ENCODE data around the gene PRDX1. TPM values are rescaled to one million over a fixed set of nuclear protein-coding genes. Genes with fewer than 3 reads are reported as not detected.
A peak's percentile ranks its signal among the peaks of the same experiment; 100 is the strongest.

Gene PRDX1
- total and polyA plus RNA-seq, 7 experiments from 2014 or later: 28.8 to 369 (median 101) TPM

DNA sequence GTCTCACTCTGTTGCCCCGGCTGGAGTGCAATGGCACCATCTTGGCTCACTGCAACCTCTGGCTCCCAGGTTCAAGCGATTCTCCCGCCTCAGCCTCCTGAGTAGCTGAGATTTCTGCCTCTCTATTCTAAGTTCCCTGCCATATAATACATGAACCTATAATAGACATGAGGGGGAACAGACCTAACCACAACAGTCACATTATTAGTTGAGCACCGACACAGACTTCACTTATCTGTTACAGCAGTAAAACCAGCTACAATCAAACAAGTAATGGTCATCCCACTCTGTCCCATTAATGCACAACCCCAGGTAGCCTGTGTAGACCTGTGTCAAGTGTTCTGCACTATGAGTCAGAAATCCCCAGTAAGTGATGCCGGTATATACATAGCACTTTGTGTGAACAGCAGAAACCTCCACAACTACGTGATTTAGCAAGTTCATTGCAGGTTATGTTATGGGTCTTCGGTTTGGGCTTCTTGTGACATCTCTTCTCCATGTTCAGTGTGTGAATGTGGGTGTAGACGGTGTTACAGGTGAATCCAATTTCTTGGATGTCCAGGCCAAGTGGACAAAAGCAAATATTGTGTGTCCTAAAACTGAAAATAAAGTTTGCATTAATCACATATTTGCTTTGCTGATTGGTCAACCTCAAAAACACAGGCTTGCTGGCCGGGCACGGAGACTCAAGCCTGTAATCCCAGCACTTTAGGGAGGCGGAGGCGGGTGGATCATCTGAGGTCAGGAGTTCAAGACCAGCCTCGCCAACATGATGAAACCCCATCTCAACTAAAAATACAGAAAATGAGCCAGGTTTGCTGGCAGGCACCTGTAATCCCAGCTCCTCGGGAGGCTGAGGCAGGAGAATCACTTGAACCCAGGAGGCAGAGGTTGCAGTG, 18.0 kb downstream of the PRDX1 start:
- no peaks in the 10 kb centered on the region for H3K9me3 ChIP-seq (ENCODE audit: control insufficient read depth in 2 of 3, low read length in 3 of 3)
- peak overlapping the region in 1 of 9 donors; percentile 41 for H3K27ac Mint-ChIP-seq
- peaks cover 0 to 7% (median under 1%) of the 10 kb centered on the region in 5 donors for H3K36me3 Mint-ChIP-seq
- H3K27me3 Mint-ChIP-seq: no peaks in the 10 kb centered on the region
- DNase-seq (no peak), ATAC-seq (no peak)
- peaks cover 0 to 16% (median 0%) of the 10 kb centered on the region in 3 experiments for H3K36me3 ChIP-seq (ENCODE audit: control insufficient read depth in 2 of 3, insufficient read depth in 3 of 3, low read length in 3 of 3)
- peaks cover 22 to 39% (median 34%) of the 10 kb centered on the region in 7 donors for H3K4me1 Mint-ChIP-seq
- ChIA-PET POLR2A (interaction anchor here (0.6 to 1.5 kb wide), 5 partner anchors 12 to 108 kb away, joined by 3 to 6 read pairs (median 4); partner anchors contain the start of gene TESK2), CTCF (interaction anchor here (3.8 kb wide), 1 partner anchor 12 kb away, joined by 16 read pairs; the partner anchor contains the start of gene TESK2)
- H3K27me3 ChIP-seq (ENCODE audit: control insufficient read depth in 2 of 2, insufficient read depth in 2 of 2, low read length in 2 of 2): no peaks in the 10 kb centered on the region
- no peak overlapping the region for H3K4me3 ChIP-seq (ENCODE audit: low read length)
- no peak overlapping the region for H3K4me3 Mint-ChIP-seq
- H3K9me3 Mint-ChIP-seq: peaks cover 0 to 2% (median 0%) of the 10 kb centered on the region in 11 donors
- peaks cover 5 to 16% of the 10 kb centered on the region in 2 donors for H3K4me1 ChIP-seq (ENCODE audit: control insufficient read depth in 2 of 2, insufficient read depth in 2 of 2, low read length in 2 of 2)
- intact Hi-C loops (cut with micrococcal nuclease): loop anchor here in 1 of 2 donors (5.0 kb wide), 3 partner anchors 299 to 1526 kb away; partner anchors contain the start of genes B4GALT2 and MAST2
- H3K27ac ChIP-seq (ENCODE audit: low read depth, low read length): no peak overlapping the region

DNA sequence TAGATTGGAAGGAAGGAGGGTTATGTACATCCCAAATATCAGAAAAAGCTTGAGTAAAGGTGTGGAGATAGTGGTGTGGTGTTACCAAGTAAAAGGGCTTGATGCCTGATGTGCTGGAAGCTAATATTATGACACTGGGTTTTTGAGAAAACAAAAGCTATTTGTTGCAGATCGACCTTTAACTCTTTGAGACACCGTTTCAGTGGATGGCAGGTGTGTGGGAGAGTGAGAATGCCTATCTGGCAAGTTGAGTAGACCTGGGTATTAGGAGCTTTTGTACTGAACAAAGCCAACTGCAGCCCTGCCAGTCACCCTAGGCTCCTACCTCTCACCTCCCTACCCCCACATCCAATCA, 20.2 kb downstream of the PRDX1 start:
- no peak for DNase-seq
- Mint-ChIP-seq H3K4me1 (peaks cover 22 to 38% (median 33%) of the 10 kb centered on the region in 7 donors), H3K27ac (peak overlapping the region in 4 of 9 donors; percentile 3 to 42 (median 24)), H3K27me3 (no peaks in the 10 kb centered on the region), H3K9me3 (peaks cover 0 to 2% (median 0%) of the 10 kb centered on the region in 11 donors), H3K36me3 (peaks cover 0 to 5% (median 0%) of the 10 kb centered on the region in 5 donors), H3K4me3 (peak overlapping the region in 9 of 10 donors; percentile 34 to 94 (median 63))
- POLR2A ChIA-PET: interaction anchor here (1.0 to 3.4 kb wide), 10 partner anchors 9 to 490 kb away, joined by 3 to 37 read pairs (median 8); partner anchors contain the start of genes GPBP1L1, HECTD3, MUTYH and PRDX1
- Histone ChIP-seq H3K36me3 (ENCODE audit: control insufficient read depth in 2 of 3, insufficient read depth in 3 of 3, low read length in 3 of 3) (no peaks in the 10 kb centered on the region), H3K4me3 (ENCODE audit: low read length) (no peak overlapping the region), H3K27ac (ENCODE audit: low read depth, low read length) (no peak overlapping the region), H3K9me3 (ENCODE audit: control insufficient read depth in 2 of 3, low read length in 3 of 3) (no peaks in the 10 kb centered on the region), H3K27me3 (ENCODE audit: control insufficient read depth in 2 of 2, insufficient read depth in 2 of 2, low read length in 2 of 2) (no peaks in the 10 kb centered on the region), H3K4me1 (ENCODE audit: control insufficient read depth in 2 of 2, insufficient read depth in 2 of 2, low read length in 2 of 2) (peaks cover 5 to 17% of the 10 kb centered on the region in 2 donors)
- intact Hi-C loops (cut with micrococcal nuclease): loop anchor here in 1 of 2 donors (2.0 to 5.0 kb wide), 4 partner anchors 301 to 1524 kb away; partner anchors contain the start of genes B4GALT2, MAST2 and RNU5D-1
- CTCF ChIA-PET: interaction anchor here (0.6 to 3.8 kb wide), 4 partner anchors 10 to 787 kb away, joined by 4 to 16 read pairs (median 8); partner anchors contain the start of gene TESK2
- no peak for ATAC-seq

DNA sequence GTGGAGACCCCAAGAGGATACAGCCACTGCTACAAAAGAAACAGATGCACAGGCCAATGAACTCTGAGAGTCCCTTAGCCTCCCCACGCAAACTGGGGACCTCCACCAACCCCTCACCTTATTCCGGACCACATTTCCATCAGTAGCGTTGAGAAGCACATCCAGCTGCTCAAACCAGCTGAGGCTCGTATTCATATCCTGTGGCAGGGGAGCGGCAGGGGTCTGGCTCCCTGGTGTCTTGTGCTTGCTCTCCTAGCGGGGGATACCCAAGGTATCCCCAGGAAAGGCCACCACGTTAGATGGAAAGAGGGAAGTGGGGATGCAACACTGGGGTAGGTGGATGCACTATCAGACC, 22.3 kb downstream of the PRDX1 start:
- peak overlapping the region; percentile 70 for H3K27ac ChIP-seq (ENCODE audit: low read depth, low read length)
- DNase-seq (peak in 1 of 9 donors; percentile 17), ATAC-seq (no peak)
- peaks cover 0 to 2% (median 0%) of the 10 kb centered on the region in 11 donors for H3K9me3 Mint-ChIP-seq
- H3K27me3 ChIP-seq (ENCODE audit: control insufficient read depth in 2 of 2, insufficient read depth in 2 of 2, low read length in 2 of 2): no peaks in the 10 kb centered on the region
- H3K9me3 ChIP-seq (ENCODE audit: control insufficient read depth in 2 of 3, low read length in 3 of 3): no peaks in the 10 kb centered on the region
- H3K4me1 ChIP-seq (ENCODE audit: control insufficient read depth in 2 of 2, insufficient read depth in 2 of 2, low read length in 2 of 2): peaks cover 5 to 17% of the 10 kb centered on the region in 2 donors
- H3K4me1 Mint-ChIP-seq: peaks cover 24 to 38% (median 33%) of the 10 kb centered on the region in 7 donors
- H3K36me3 Mint-ChIP-seq: peaks cover 0 to 9% (median 0%) of the 10 kb centered on the region in 5 donors
- H3K27ac Mint-ChIP-seq: peak overlapping the region; percentile 87 to 97 (median 92)
- ChIA-PET POLR2A (interaction anchor here (0.6 to 3.4 kb wide), 20 partner anchors 9 to 803 kb away, joined by 3 to 37 read pairs (median 5); partner anchors contain the start of genes AKR1A1, BTBD19, GPBP1L1 and HECTD3), CTCF (interaction anchor here (0.6 to 2.2 kb wide), 4 partner anchors 13 to 485 kb away, joined by 3 to 9 read pairs (median 6); no protein-coding TSS in a partner anchor)
- no peaks in the 10 kb centered on the region for H3K36me3 ChIP-seq (ENCODE audit: control insufficient read depth in 2 of 3, insufficient read depth in 3 of 3, low read length in 3 of 3)
- intact Hi-C loops (cut with micrococcal nuclease): loop anchor here (1.0 to 10.0 kb wide), 2 partner anchors 513 to 695 kb away; partner anchors contain the start of genes BTBD19 (in 2 of the 2), DYNLT4 (in 2 of the 2), PLK3 (in 2 of the 2) and EIF2B3 (in 1 of the 2)
- H3K4me3 Mint-ChIP-seq: peak overlapping the region; percentile 91 to 99 (median 94)
- peak overlapping the region; percentile 68 for H3K4me3 ChIP-seq (ENCODE audit: low read length)
- H3K27me3 Mint-ChIP-seq: no peaks in the 10 kb centered on the region

DNA sequence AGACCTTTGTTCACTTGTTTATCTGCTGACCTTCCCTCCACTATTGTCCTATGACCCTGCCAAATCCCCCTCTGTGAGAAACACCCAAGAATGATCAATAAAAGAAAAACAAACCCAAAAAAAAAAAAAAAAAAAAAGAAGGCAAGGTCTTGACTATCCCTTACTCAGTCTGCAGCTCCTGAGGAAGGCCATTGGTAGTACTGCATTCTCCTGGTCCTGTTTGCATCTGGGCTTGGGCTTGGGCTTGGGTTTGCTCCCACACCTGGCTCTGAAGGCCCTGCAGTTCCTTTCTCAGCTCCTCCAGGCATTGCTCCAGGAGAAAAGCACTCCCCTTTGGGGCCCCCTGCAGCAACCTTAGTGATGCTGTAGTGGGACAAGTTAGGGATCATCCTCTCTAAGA, 23.4 kb downstream of the PRDX1 start:
- Histone ChIP-seq H3K27me3 (ENCODE audit: control insufficient read depth in 2 of 2, insufficient read depth in 2 of 2, low read length in 2 of 2) (no peaks in the 10 kb centered on the region), H3K4me1 (ENCODE audit: control insufficient read depth in 2 of 2, insufficient read depth in 2 of 2, low read length in 2 of 2) (peaks cover 5 to 17% of the 10 kb centered on the region in 2 donors), H3K36me3 (ENCODE audit: control insufficient read depth in 2 of 3, insufficient read depth in 3 of 3, low read length in 3 of 3) (no peaks in the 10 kb centered on the region), H3K27ac (ENCODE audit: low read depth, low read length) (no peak overlapping the region), H3K4me3 (ENCODE audit: low read length) (no peak overlapping the region), H3K9me3 (ENCODE audit: control insufficient read depth in 2 of 3, low read length in 3 of 3) (no peaks in the 10 kb centered on the region)
- Mint-ChIP-seq H3K27me3 (no peaks in the 10 kb centered on the region), H3K4me3 (peak overlapping the region in 7 of 10 donors; percentile 91 to 99 (median 94)), H3K36me3 (peaks cover 0 to 9% (median 0%) of the 10 kb centered on the region in 5 donors), H3K4me1 (peaks cover 24 to 38% (median 33%) of the 10 kb centered on the region in 7 donors), H3K9me3 (peaks cover 0 to 2% (median 0%) of the 10 kb centered on the region in 11 donors), H3K27ac (peak overlapping the region in 2 of 9 donors; percentile 62 to 89)
- DNase-seq (no peak), ATAC-seq (no peak)
- intact Hi-C loops (cut with micrococcal nuclease): loop anchor here (10.0 kb wide), 1 partner anchor 693 kb away; the partner anchor contains the start of genes BTBD19 (in 2 of the 2), DYNLT4 (in 2 of the 2) and PLK3 (in 2 of the 2)
- ChIA-PET POLR2A (interaction anchor here (1.0 to 2.8 kb wide), 5 partner anchors 24 to 195 kb away, joined by 3 to 11 read pairs (median 4); partner anchors contain the start of genes NASP and PRDX1), CTCF (no interaction called here)

DNA sequence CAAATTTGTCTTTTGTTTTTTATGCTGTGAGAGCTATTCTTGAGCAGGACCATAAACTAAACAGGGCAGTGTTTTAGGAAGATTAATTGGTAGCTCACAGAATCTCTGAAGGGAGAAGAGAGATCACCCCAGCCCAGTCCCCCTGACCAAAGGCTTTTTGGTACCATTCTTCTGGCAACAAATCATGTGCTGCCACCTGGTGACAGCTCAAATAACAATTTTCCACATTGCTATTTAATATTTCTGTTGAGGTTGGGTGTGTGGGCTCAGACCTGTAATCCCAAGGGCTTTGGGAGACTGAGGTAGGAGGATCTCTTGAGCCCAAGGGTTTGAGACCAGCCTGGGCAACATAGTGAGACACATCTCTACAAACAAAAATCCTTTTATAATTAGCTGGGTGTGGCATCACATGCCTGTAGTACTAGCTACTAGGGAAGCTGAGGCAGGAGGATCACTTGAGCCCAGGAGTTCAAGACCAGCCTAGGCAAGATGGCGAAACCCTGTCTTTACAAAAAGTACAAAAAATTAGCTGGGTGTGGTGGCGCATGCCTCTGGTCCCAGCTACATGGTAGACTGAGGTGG, 28.5 kb downstream of the PRDX1 start:
- peak in 8 of 9 donors; percentile 39 to 64 (median 52) for DNase-seq
- Mint-ChIP-seq H3K27ac (peak overlapping the region in 4 of 9 donors; percentile 5 to 69 (median 46)), H3K36me3 (peaks cover 0 to 5% (median 2%) of the 10 kb centered on the region in 5 donors)

More for the DNA sequence above, 28.5 kb downstream of the PRDX1 start:
- H3K27me3 ChIP-seq (ENCODE audit: control insufficient read depth in 2 of 2, insufficient read depth in 2 of 2, low read length in 2 of 2): no peaks in the 10 kb centered on the region
- H3K4me1 ChIP-seq (ENCODE audit: control insufficient read depth in 2 of 2, insufficient read depth in 2 of 2, low read length in 2 of 2): peaks cover 9% of the 10 kb centered on the region in 2 donors
- H3K27ac ChIP-seq (ENCODE audit: low read depth, low read length): no peak overlapping the region
- H3K4me3 ChIP-seq (ENCODE audit: low read length): no peak overlapping the region
- intact Hi-C loops (cut with micrococcal nuclease): loop anchor here (1.0 to 10.0 kb wide), 7 partner anchors 133 to 688 kb away; partner anchors contain the start of genes BTBD19 (in 2 of the 2), DYNLT4 (in 2 of the 2), PLK3 (in 2 of the 2) and IPP (in 1 of the 2)
- H3K27me3 Mint-ChIP-seq: peaks cover 0 to 4% (median 0%) of the 10 kb centered on the region in 5 donors
- H3K4me3 Mint-ChIP-seq: peak overlapping the region in 6 of 10 donors; percentile 8 to 72 (median 29)
- H3K9me3 Mint-ChIP-seq: no peaks in the 10 kb centered on the region
- peaks cover 5 to 15% (median 11%) of the 10 kb centered on the region in 7 donors for H3K4me1 Mint-ChIP-seq
- ChIA-PET POLR2A (interaction anchor here (0.8 to 5.5 kb wide), 8 partner anchors 28 to 480 kb away, joined by 3 to 45 read pairs (median 7); partner anchors contain the start of genes GPBP1L1, HECTD3, MUTYH and PRDX1), CTCF (interaction anchor here (0.6 to 7.6 kb wide), 30 partner anchors 8 to 779 kb away, joined by 3 to 94 read pairs (median 4); partner anchors contain the start of genes CCDC163, HECTD3, MMACHC and MUTYH)
- H3K36me3 ChIP-seq (ENCODE audit: control insufficient read depth in 2 of 3, insufficient read depth in 3 of 3, low read length in 3 of 3): no peaks in the 10 kb centered on the region
- no peaks in the 10 kb centered on the region for H3K9me3 ChIP-seq (ENCODE audit: control insufficient read depth in 2 of 3, low read length in 3 of 3)
- no peak for ATAC-seq

Data from naive thymus-derived CD4-positive, alpha-beta T cell (primary cell).